Esophagus squamous epithelium (tissue), 5 donors: Measurements from ENCODE around the gene CACNB1. TPM values are rescaled to one million over a fixed set of nuclear protein-coding genes. Genes with fewer than 3 reads are reported as not detected.
A peak's percentile ranks its signal among the peaks of the same experiment; 100 is the strongest.

ENCODE experiments used
- DNase-seq: peaks from one replicate; lab custom pipeline; 2025; lab: John Stamatoyannopoulos, UW
- H3K27ac ChIP-seq, 4 donors: fragments of 200-600 bp; sonication (generic); one replicate each; pipeline ENCODE4 v1.5.1; 2016 to 2019; ENCODE audit warnings: mild to moderate bottlenecking in 1 of 4
- H3K27me3 ChIP-seq, 4 donors: fragments of 200-600 bp; sonication (generic); 1 replicate in 3 of 4; 2 replicates in 1 of 4; pipeline versions ENCODE4 v1.5.1 to v1.6.0; 2017 to 2021; ENCODE audit warnings: antibody characterized with exemption in 1 of 4
- H3K36me3 ChIP-seq, 3 donors: fragments of 200-600 bp; sonication (generic); one replicate each; pipeline ENCODE4 v1.5.1; 2016 to 2019
- H3K4me1 ChIP-seq, 3 donors: fragments of 200-600 bp; sonication (generic); one replicate each; pipeline ENCODE4 v1.5.1; 2017 to 2019
- H3K4me3 ChIP-seq, 4 donors: fragments of 200-600 bp; sonication (generic); 1 replicate in 3 of 4; 2 replicates in 1 of 4; pipeline ENCODE4 v1.5.1; 2016 to 2019; ENCODE audit warnings: mild to moderate bottlenecking in 2 of 4, moderate library complexity in 1 of 4
- H3K9me3 ChIP-seq, 3 donors: fragments of 200-600 bp; sonication (generic); one replicate each; pipeline ENCODE4 v1.5.1; 2016 to 2019
- CTCF ChIP-seq, 6 experiments: fragments of 450-650 bp in 4 of 6; fragments of 200-600 bp in 2 of 6; sonication (generic) in 2 of 6; IDR thresholded peaks; one replicate each; pipeline ENCODE4 v1.5.1; 2016 to 2019; ENCODE audit warnings: antibody characterized with exemption in 6 of 6, mild to moderate bottlenecking in 4 of 6, moderate library complexity in 4 of 6
- POLR2A ChIP-seq, 4 donors: fragments of 450-650 bp; IDR thresholded peaks; one replicate each; pipeline ENCODE4 v1.6.1; 2017; ENCODE audit warnings: antibody characterized with exemption in 4 of 4, mild to moderate bottlenecking in 4 of 4, moderate library complexity in 3 of 4
- WGBS, 2 donors: methylation state at CpG; one replicate each; pipeline ENCODE4 v1.1.5; 2018; 5-methylcytosine and 5-hydroxymethylcytosine counted together
- intact Hi-C: fragments of 100-400 bp; cut with DNase I; formaldehyde crosslinking; loops from one replicate; pipeline ENCODE4 v1.15.0; 2022
- total RNA-seq, 4 donors: library from RNA; depleted of rRNA; stranded (reverse); fragments of >200 nt; gene quantifications; one replicate each; pipeline ENCODE4 v1.1.0, GENCODE V29; 2016
- donor health status: DM: yes; HTN: yes; CAD: no.

CACNB1 gene
- total RNA-seq, 4 donors from 2014 or later = 0.53 to 3.6 (median 0.99) TPM

GRCh38 chr17:39156491-39156890, 41.0 kb downstream of the CACNB1 start:
- TF ChIP-seq CTCF (IDR thresholded peaks at IDR 0.05) = no peak
- no peak for TF ChIP-seq POLR2A (IDR thresholded peaks at IDR 0.05)
- WGBS, 2 donors = 68 to 75% methylated on average over 6 to 7 of the region's 7 CpGs
- Histone ChIP-seq H3K27ac (no peak overlapping the region), H3K27me3 (peaks cover 0 to 9% (median 0%) of the 10 kb centered on the region in 4 donors), H3K9me3 (peaks cover 0 to 3% (median 0%) of the 10 kb centered on the region in 3 donors), H3K4me3 (no peak overlapping the region), H3K36me3 (no peaks in the 10 kb centered on the region), H3K4me1 (peaks cover 10 to 29% (median 14%) of the 10 kb centered on the region in 3 donors)
- intact Hi-C loops = no loop called here
- no peak for DNase-seq

GRCh38 chr17:39155654-39156053, 41.8 kb downstream of the CACNB1 start:
- 25 to 52% methylated on average over 2 of the region's 2 CpGs for WGBS, 2 donors
- DNase-seq = no peak
- H3K9me3 ChIP-seq = peaks cover 0 to 3% (median 0%) of the 10 kb centered on the region in 3 donors
- no peak overlapping the region for H3K27ac ChIP-seq
- H3K36me3 ChIP-seq = no peaks in the 10 kb centered on the region
- H3K27me3 ChIP-seq = peaks cover 0 to 17% (median 0%) of the 10 kb centered on the region in 4 donors
- no peak overlapping the region for H3K4me3 ChIP-seq
- intact Hi-C loops = no loop called here
- TF ChIP-seq CTCF (IDR thresholded peaks at IDR 0.05) (no peak), POLR2A (IDR thresholded peaks at IDR 0.05) (no peak)
- H3K4me1 ChIP-seq = peaks cover 10 to 37% (median 18%) of the 10 kb centered on the region in 3 donors

DNA sequence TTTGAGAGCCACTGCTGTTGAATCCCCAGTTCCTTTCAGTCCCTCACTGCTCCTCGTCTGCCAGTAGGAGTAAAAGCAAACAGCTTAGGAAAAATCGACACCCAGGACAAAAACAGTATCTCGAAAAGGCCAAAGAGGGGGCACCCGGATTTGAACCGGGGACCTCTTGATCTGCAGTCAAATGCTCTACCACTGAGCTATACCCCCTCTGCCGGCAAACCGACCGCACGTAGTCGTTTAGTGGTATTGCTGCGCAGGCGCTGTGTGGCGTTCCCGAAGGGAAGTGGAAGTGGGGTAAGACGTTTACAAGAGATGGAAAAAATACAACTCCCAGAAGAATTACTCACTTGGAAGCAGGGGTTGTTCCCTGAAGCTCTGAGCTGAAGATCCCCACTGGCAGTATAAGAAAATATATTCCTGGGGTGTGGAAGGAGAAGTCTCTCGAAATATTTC, 43.8 kb downstream of the CACNB1 start:
- Histone ChIP-seq H3K27me3 (peaks cover 0 to 20% (median 0%) of the 10 kb centered on the region in 4 donors), H3K4me1 (peaks cover 10 to 49% (median 18%) of the 10 kb centered on the region in 3 donors), H3K4me3 (peak overlapping the region; percentile 61 to 91 (median 80)), H3K9me3 (peaks cover 0 to 3% (median 0%) of the 10 kb centered on the region in 3 donors), H3K27ac (peak overlapping the region; percentile 83 to 93 (median 92)), H3K36me3 (no peaks in the 10 kb centered on the region)
- DNase-seq = peak; percentile 27
- intact Hi-C loops = loop anchor here (5.0 kb wide), 2 partner anchors 86 to 171 kb away; no protein-coding TSS in a partner anchor
- TF ChIP-seq CTCF (IDR thresholded peaks at IDR 0.05) (peak in 4 of 6 experiments; percentile 18 to 37 (median 26)), POLR2A (IDR thresholded peaks at IDR 0.05) (no peak)
- WGBS, 2 donors = 1 to 2% methylated on average over 12 to 16 of the region's 16 CpGs

- Histone ChIP-seq H3K4me3 (peak overlapping the region; percentile 61 to 91 (median 80)), H3K9me3 (peaks cover 0 to 3% (median 0%) of the 10 kb centered on the region in 3 donors), H3K36me3 (no peaks in the 10 kb centered on the region), H3K27me3 (peaks cover 0 to 20% (median 0%) of the 10 kb centered on the region in 4 donors), H3K27ac (peak overlapping the region; percentile 83 to 93 (median 92)), H3K4me1 (peaks cover 10 to 52% (median 18%) of the 10 kb centered on the region in 3 donors)
- intact Hi-C loops = loop anchor here (5.0 kb wide), 2 partner anchors 85 to 170 kb away; no protein-coding TSS in a partner anchor
- 4 to 5% methylated on average over 19 to 22 of the region's 25 CpGs for WGBS, 2 donors
- TF ChIP-seq CTCF (IDR thresholded peaks at IDR 0.05) = no peak
- no peak for DNase-seq
Measured at GRCh38 chr17:39151943-39152818, 45.3 kb downstream of the CACNB1 start.
